OCI-LY1 (cell line): ENCODE data around the gene HARBI1.

Source experiments
- EZH2 ChIP-seq: fragments of 200-600 bp; sonication (generic), shearing (Covaris generic); IDR thresholded peaks from 2 replicates; pipeline ENCODE4 v1.8.0; 2017; ENCODE audit warnings: borderline replicate concordance, mixed run types, mild to moderate bottlenecking, antibody characterized with exemption, low read length, moderate library complexity, mixed read lengths
- TF ChIP-seq, protein P1 (sequence below): fragments of 200-600 bp; sonication (generic), shearing (Covaris generic); IDR thresholded peaks from 2 replicates; pipeline ENCODE4 v1.5.1; 2017; ENCODE audit warnings: mild to moderate bottlenecking, antibody characterized with exemption, low read length, moderate library complexity, mixed read lengths

DNA sequence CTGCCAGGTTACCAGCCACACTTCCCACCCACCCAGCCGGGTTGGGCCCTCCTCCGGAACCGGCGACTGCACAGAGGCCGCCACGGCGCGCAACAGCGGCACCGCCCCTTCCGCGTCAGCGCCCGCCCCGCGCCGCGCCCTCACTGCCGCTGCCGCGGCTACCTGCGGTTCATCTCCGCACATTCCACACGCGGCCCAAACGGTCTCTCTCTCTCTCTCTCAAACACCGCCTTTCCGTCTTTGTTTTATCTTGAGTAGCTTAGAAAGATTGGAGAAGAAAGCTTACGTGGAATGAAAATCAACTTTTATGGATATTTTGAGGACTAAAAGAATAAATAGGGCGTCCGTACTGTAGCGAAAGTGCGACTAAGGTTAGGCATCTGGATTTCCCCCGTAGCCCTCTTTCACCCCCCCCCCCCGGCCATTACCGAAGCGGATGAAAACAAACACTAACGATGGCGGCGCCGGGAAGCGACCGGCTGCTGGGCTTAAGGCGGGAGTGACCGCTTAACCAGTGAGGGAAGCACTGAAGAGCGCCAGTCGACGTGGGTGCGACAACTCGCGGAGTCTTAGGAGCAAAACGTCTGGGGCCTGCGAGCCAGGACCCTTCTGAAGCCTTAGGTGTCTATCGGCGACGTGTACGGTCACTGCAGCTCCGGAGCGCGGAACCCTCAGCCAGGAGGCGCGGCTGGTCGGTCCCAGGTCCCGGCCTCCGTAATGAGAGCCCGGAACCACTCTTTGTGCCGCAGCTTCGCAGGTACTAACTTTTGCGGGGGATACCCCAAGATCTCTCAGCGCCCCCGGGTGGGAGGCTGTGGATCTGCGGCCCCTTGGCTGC is at the start of gene HARBI1, which contains the start of gene ATG13:
- TF ChIP-seq, protein P1, sequence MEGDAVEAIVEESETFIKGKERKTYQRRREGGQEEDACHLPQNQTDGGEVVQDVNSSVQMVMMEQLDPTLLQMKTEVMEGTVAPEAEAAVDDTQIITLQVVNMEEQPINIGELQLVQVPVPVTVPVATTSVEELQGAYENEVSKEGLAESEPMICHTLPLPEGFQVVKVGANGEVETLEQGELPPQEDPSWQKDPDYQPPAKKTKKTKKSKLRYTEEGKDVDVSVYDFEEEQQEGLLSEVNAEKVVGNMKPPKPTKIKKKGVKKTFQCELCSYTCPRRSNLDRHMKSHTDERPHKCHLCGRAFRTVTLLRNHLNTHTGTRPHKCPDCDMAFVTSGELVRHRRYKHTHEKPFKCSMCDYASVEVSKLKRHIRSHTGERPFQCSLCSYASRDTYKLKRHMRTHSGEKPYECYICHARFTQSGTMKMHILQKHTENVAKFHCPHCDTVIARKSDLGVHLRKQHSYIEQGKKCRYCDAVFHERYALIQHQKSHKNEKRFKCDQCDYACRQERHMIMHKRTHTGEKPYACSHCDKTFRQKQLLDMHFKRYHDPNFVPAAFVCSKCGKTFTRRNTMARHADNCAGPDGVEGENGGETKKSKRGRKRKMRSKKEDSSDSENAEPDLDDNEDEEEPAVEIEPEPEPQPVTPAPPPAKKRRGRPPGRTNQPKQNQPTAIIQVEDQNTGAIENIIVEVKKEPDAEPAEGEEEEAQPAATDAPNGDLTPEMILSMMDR, result peak; percentile 80
- no peak for TF ChIP-seq EZH2
